Adrenal gland (tissue), 12 donors: ENCODE measurements around the gene ISL1. TPM values are rescaled to one million over a fixed set of nuclear protein-coding genes. Genes with fewer than 3 reads are reported as not detected.
A peak's percentile ranks its signal among the peaks of the same experiment; 100 is the strongest.

Source experiments
- DNase-seq, 7 donors: peaks; one replicate each; pipeline ENCODE4 v3.0.0-alpha.2; 2019 to 2020
- H3K27ac ChIP-seq, 5 donors: fragments of 200-600 bp; sonication (generic) in 4 of 5; 1 replicate in 3 of 5; 2 replicates in 2 of 5; pipeline versions ENCODE4 v1.5.1 to v1.8.0; 2016 to 2020; ENCODE audit warnings: mild to moderate bottlenecking in 1 of 5
- H3K27me3 ChIP-seq: fragments of 200-600 bp; 2 replicates; pipeline ENCODE4 v1.8.0; 2021
- H3K36me3 ChIP-seq, 2 donors: fragments of 200-600 bp; replicated peaks in 1 of 2; 1 replicate in 1 of 2; 2 replicates in 1 of 2; pipeline versions ENCODE4 v1.5.1 to v1.8.0; 2018 to 2022
- H3K4me1 ChIP-seq, 2 donors: fragments of 200-600 bp; replicated peaks in 1 of 2; 1 replicate in 1 of 2; 2 replicates in 1 of 2; pipeline versions ENCODE4 v1.5.1 to v1.8.0; 2018 to 2021
- H3K4me3 ChIP-seq, 4 donors: fragments of 200-600 bp; sonication (generic) in 3 of 4; one replicate each; pipeline ENCODE4 v1.5.1; 2016 to 2018
- H3K9me3 ChIP-seq, 3 donors: fragments of 200-600 bp; sonication (generic) in 1 of 3; replicated peaks in 1 of 3; 1 replicate in 2 of 3; 2 replicates in 1 of 3; pipeline versions ENCODE4 v1.5.1 to v1.8.0; 2016 to 2021
- POLR2A ChIP-seq, 2 donors: fragments of 450-650 bp; IDR thresholded peaks; one replicate each; pipeline ENCODE4 v1.6.1; 2017; ENCODE audit warnings: antibody characterized with exemption in 2 of 2, mild to moderate bottlenecking in 2 of 2, moderate library complexity in 1 of 2
- WGBS, 4 donors: extraction: QIAGEN DNeasy Blood & Tissue Kit in 2 of 4; methylation state at CpG; one replicate each; pipeline versions ENCODE4 v1.1.5 to v1.1.7; 2013 to 2017; 5-methylcytosine and 5-hydroxymethylcytosine counted together
- intact Hi-C, 2 donors: fragments of 100-400 bp; cut with DNase I; formaldehyde crosslinking; loops; one replicate each; pipeline versions ENCODE4 v1.14.1 to v1.15.0; 2022 to 2023
- polyA plus RNA-seq, 3 donors: library from polyadenylated mRNA; stranded (reverse); fragments of 200-250 nt in 2 of 3; fragments of 350-450 nt in 1 of 3; fragmentation: Illumina TruSeq in 1 of 3; extraction: RNeasy Lipid Tissue Mini Kit (QIAGEN cat#74804) in 1 of 3; gene quantifications; one replicate each; pipeline ENCODE4 v1.2.3, GENCODE V29; 2013 to 2014
- total RNA-seq, 9 donors: library from RNA; depleted of rRNA in 4 of 9; stranded (reverse); fragments of >200 nt in 4 of 9; fragments of 120-200 nt in 1 of 9; fragmentation: NEBNext Ultra II Directional in 1 of 9; extraction: Animal tissue kit (Norgen Biotek cat#: 25700) in 1 of 9; gene quantifications; one replicate each; pipeline versions ENCODE4 v1.1.0 to v1.2.4, GENCODE V29; 2013 to 2023
- TF ChIP-seq, protein P1 (sequence below), 6 experiments: fragments of 450-650 bp in 4 of 6; fragments of 200-600 bp in 2 of 6; sonication (generic) in 1 of 6; IDR thresholded peaks; 1 replicate in 5 of 6; 2 replicates in 1 of 6; pipeline versions ENCODE4 v1.5.1 to v1.8.0; 2016 to 2021; ENCODE audit warnings: antibody characterized with exemption in 6 of 6, mild to moderate bottlenecking in 2 of 6, moderate library complexity in 1 of 6
- donor health status: healthy with polysubstance abuse.
- donor health status: Bipolar disorder and iron deficiency.
- donor health status: DM: yes; HTN: yes; CAD: no.
- donor health status: DM: no; HTN: no; CAD: no.
- donor health status: DM: no; HTN: no; CAD: no.
- donor health status: DM: yes; HTN: yes; CAD: no.

The ISL1 gene
- total and polyA plus RNA-seq, 12 donors = 0.13 to 10.0 (median 0.69) TPM; not detected in 4

DNA sequence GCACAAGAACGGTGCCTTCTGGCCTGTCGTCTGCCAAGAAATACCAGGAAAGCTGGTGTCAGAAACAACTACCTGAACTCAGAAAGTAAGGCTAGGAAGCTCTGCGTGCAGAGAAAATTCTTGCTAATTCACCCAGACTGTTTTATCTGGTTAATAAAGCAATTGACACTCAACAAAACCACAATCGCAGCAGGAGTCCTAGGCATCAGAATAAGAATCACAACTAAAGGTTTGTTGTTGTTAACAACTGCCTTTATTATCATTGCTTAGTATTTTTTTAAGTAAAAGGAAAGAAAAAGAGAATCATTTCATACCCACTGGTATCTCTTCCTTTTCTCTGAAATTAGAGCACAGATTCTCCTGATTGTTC is 3.9 kb upstream of the ISL1 start:
- intact Hi-C loops = no loop called here
- no peak for TF ChIP-seq POLR2A (IDR thresholded peaks at IDR 0.05)
- TF ChIP-seq, protein P1, sequence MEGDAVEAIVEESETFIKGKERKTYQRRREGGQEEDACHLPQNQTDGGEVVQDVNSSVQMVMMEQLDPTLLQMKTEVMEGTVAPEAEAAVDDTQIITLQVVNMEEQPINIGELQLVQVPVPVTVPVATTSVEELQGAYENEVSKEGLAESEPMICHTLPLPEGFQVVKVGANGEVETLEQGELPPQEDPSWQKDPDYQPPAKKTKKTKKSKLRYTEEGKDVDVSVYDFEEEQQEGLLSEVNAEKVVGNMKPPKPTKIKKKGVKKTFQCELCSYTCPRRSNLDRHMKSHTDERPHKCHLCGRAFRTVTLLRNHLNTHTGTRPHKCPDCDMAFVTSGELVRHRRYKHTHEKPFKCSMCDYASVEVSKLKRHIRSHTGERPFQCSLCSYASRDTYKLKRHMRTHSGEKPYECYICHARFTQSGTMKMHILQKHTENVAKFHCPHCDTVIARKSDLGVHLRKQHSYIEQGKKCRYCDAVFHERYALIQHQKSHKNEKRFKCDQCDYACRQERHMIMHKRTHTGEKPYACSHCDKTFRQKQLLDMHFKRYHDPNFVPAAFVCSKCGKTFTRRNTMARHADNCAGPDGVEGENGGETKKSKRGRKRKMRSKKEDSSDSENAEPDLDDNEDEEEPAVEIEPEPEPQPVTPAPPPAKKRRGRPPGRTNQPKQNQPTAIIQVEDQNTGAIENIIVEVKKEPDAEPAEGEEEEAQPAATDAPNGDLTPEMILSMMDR (IDR thresholded peaks at IDR 0.05) = no peak
- H3K4me1 ChIP-seq = peaks cover 3 to 15% of the 10 kb centered on the region in 2 donors
- no peaks in the 10 kb centered on the region for H3K36me3 ChIP-seq
- H3K27me3 ChIP-seq = peaks cover 64% of the 10 kb centered on the region
- 4 to 9% (median 7%) methylated on average over 2 to 4 of the region's 4 CpGs for WGBS, 4 donors
- DNase-seq = no peak
- no peaks in the 10 kb centered on the region for H3K9me3 ChIP-seq
- peak overlapping the region in 1 of 4 donors; percentile 31 for H3K4me3 ChIP-seq
- peak overlapping the region in 1 of 5 donors; percentile 3 for H3K27ac ChIP-seq

DNA sequence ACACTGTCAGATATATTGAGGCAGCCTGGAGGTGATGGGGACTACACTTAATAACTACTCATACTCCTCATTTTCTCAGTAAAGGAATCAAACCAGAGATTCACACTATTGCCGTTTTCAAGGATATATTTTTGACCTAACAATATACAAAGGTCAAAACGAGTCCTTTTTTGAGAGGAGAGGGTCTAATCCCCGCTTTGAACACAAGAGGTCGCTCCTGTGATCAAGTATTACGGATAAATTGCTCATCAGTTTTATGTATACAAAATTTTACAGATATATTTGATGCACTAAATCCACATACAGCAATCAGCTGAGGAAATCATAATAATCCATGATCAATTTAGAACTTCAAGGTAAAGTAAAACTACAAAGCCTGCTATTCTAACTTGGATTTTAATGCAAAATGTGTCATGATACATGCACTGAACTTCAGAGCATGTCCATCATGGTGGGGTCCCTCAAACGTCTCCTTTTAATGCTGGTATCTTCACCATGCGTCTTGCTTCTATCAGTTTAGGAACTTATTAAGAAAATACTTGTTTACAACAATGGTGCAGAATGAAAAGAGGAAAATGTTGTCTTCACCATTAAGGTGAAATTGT is 2.5 kb upstream of the ISL1 start:
- 1 to 4% (median 2%) methylated on average over 7 of the region's 7 CpGs for WGBS, 4 donors
- TF ChIP-seq POLR2A (IDR thresholded peaks at IDR 0.05) = no peak
- TF ChIP-seq, protein P1 (IDR thresholded peaks at IDR 0.05) = peak; percentile 21 to 51 (median 28)
- H3K27ac ChIP-seq = no peak overlapping the region
- no peak overlapping the region for H3K4me3 ChIP-seq
- no peaks in the 10 kb centered on the region for H3K36me3 ChIP-seq
- H3K4me1 ChIP-seq = peaks cover 3 to 15% of the 10 kb centered on the region in 2 donors
- H3K9me3 ChIP-seq = no peaks in the 10 kb centered on the region
- intact Hi-C loops = no loop called here
- DNase-seq = peak in 1 of 7 donors; percentile 53
- H3K27me3 ChIP-seq = peaks cover 78% of the 10 kb centered on the region

DNA sequence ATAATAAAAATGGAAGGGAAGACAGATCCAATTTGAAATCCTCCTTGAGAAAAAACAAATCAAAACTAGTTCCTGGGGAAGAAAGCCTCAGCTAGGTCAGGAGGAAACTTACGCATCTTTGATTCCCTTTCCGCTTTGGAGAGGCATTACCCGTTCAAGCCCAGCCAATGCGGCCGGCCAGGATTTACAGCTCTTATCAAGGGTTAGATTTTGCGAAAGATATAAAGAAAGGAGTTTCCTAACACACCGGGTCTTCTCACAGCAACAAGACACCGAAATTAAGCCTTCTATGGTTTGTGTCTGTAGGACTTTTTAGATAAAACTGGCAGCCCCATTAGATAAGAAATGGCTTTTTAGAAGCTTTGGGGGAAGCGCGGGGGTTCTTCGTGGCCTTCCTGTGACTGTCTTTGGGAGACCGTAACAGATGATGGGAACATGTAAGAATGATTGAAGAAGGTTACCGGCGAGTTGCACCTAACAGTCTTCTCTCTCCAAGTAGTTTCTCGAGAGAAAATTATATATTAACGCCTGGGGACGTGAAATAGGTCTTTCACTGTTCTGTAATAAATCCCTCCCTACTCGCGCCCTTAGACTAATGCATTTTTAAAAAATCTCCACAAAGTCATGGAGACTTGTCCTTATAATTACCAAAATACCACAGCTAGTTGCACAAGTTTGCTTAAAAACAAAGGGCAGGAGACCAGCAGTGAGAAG is 1.3 kb upstream of the ISL1 start:
- peaks cover 3 to 15% of the 10 kb centered on the region in 2 donors for H3K4me1 ChIP-seq
- no peak for TF ChIP-seq POLR2A (IDR thresholded peaks at IDR 0.05)
- TF ChIP-seq, protein P1 (IDR thresholded peaks at IDR 0.05) = no peak
- intact Hi-C loops = no loop called here
- H3K36me3 ChIP-seq = no peaks in the 10 kb centered on the region
- no peak overlapping the region for H3K27ac ChIP-seq
- H3K9me3 ChIP-seq = no peaks in the 10 kb centered on the region
- peak overlapping the region in 1 of 4 donors; percentile 9 for H3K4me3 ChIP-seq
- 11 to 16% (median 12%) methylated on average over 19 of the region's 19 CpGs for WGBS, 4 donors
- peaks cover 74% of the 10 kb centered on the region for H3K27me3 ChIP-seq
- DNase-seq = peak in 1 of 7 donors; percentile 47

DNA sequence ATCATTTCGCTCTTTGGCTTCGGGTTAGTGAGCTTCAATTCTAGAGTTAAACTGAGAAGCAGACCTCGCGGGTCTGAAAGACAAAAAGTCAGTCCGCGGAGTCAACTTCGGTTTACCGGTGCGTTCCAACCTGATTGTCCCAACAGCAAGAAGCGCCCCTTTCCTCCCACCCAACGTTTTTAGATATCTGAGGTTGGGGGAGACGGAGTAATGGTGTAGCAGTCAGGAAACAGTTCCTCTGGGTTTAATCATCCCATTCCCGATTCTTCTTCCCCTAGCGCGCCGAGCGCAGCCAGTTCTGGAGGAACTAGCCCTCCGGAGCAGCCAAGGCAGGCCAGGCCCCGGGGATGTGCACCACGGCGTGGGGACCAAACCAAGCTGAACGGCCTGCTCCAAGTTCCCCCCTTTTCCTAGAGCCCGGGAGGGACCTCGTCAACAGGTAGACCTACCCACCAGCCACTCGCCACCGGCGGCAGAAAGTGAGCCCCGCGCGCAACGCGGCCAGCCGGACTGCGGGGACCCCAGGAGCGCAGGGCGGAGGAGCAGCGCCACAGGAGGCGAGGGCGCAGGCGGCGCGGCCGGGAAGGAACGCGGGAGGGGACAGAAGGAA is 622 bp upstream of the ISL1 start:
- DNase-seq = peak in 1 of 7 donors; percentile 52
- Histone ChIP-seq H3K9me3 (no peaks in the 10 kb centered on the region), H3K36me3 (no peaks in the 10 kb centered on the region), H3K27ac (peak overlapping the region in 1 of 5 donors; percentile 44), H3K27me3 (peaks cover 71% of the 10 kb centered on the region), H3K4me1 (peaks cover 3 to 15% of the 10 kb centered on the region in 2 donors), H3K4me3 (peak overlapping the region in 2 of 4 donors; percentile 2 to 15)
- WGBS, 4 donors = 2 to 4% (median 3%) methylated on average over 22 to 45 of the region's 45 CpGs
- TF ChIP-seq POLR2A (IDR thresholded peaks at IDR 0.05) = no peak
- TF ChIP-seq, protein P1 (IDR thresholded peaks at IDR 0.05) = no peak
- intact Hi-C loops = no loop called here
